GM21576 (cell line): ENCODE results near the gene DBI.
"Not testable (repeated sequence)": the region's sequence is repeated elsewhere in the genome, so short reads cannot be mapped to it uniquely, and the experiment has no call there.

Experiments used
- ATAC-seq: cut with Tn5 transposase; IDR thresholded peaks from one replicate; pipeline ENCODE4 v1.9.1; 2021; ENCODE audit warnings: mild to moderate bottlenecking, moderate library complexity; ENCODE audit not compliant: unreplicated experiment

The DBI gene

GRCh38 chr2:119364798-119365197 is 2.0 kb upstream of the DBI start:
- no peak for ATAC-seq

- no peak for ATAC-seq
Observed at GRCh38 chr2:119365436-119365835, 1.3 kb upstream of the DBI start.

DNA sequence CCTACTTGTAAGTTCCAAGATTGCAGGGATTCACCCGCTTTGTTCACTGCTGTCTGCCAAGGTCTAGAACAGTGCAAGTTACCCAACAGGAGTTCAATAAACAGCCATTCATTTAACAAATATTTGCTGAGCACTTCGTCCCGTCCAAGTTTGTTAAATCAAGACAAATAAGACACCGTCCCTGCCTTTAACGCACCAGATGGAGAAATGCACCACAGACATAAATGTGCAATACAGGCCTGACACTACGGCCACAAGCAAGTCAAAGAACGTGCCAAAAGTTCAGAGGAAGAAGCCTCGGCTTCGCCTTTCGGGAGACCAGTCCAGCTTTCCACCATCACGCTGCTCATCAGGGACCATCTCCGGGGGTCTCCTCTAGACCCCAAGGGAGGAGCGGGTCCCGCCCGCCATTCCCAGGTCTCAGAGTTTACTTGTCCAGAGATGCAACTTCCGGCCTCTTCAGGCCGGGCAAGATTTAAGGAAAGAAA is 572 bp upstream of the DBI start:
- ATAC-seq, result peak; percentile 5

DNA sequence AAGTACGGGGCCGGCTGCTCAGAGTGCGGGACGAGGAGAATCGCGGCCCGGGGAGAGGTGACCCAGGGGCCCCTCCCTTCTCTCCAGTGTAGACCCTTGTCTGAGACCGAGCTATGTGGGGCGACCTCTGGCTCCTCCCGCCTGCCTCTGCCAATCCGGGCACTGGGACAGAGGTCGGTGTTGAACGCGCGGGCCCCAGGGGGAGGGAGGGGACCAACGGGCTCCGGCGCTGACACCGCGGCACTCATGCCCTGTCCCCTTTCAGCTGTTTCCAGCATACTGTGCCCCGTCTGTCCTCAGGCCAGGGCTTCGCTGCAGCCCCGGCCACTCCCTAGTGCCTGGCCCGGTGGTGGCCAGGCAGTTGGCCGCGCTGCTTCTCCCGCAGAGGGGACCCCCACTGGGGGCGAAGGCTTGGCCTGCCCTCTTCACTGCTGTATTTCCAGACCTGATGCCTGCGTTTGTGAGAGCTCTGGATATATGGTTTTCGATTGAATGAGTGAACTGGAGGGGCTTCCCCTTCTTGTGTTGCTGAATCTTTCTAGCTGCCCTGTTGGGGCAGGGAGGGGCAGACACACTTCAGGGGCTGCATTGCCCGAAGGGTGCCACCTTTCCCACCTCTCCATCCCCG is 809 bp downstream of the DBI start:
- peak; percentile 29 for ATAC-seq

GRCh38 chr2:119369845-119370244 is 3.1 kb downstream of the DBI start:
- ATAC-seq, result no peak

DNA sequence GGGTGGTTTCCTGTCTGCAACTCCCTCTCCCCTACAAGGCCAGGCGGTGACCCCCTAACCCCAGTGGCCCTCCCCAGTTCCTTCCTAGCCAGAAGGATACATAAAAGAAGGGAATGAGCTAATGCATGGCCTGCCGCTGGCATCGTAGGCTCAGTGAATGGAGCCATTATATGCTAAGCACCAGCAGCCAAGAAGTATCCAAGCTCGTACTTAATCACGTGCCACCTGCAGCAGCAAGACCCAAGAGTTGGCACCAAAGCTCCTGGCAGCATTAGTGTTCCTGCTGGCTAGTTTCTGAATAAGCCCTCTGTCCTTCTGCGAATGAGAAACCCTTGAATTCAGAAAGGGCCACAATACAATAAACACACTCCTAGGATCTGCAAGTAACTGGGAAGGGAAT is 4.3 kb downstream of the DBI start:
- no peak for ATAC-seq

DNA sequence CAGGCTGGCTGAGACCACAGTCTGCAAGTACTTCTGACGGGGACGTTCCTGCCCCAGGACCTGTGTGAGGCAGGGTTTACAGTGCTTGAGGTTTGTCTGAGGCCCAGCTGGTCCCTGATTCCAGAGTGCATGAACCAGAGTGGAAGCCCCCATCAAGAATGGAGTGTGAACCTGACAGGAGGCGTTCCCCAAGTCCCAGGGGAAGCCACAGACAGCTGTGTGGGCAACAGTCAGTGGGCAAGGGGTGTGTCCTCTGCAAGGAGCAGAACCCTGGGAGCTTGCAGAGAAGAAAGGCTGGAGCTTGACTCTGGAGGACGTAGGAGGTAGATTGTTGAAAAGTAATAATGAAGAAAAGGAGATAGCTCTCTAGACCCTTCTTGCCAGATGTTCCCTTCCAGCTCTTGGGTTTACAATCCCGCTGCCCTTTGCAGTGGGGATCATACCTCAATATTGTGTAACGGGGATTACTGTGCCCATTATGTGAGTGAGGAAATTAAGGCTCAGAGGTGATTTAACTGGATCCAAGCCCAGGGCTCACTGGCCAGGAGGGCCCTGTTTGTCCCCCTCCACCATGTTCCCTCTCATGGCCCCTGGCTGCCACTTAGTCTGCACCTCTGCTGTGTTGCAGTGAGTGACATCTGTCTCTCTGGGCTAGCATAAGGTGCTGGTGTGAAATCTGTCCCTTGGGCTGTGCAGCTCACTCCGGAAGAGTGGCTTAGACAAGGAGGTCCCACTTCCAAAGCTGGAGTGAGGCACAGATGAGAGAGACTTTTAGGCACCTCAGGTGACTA is 6.2 kb downstream of the DBI start:
- ATAC-seq, result no peak

DNA sequence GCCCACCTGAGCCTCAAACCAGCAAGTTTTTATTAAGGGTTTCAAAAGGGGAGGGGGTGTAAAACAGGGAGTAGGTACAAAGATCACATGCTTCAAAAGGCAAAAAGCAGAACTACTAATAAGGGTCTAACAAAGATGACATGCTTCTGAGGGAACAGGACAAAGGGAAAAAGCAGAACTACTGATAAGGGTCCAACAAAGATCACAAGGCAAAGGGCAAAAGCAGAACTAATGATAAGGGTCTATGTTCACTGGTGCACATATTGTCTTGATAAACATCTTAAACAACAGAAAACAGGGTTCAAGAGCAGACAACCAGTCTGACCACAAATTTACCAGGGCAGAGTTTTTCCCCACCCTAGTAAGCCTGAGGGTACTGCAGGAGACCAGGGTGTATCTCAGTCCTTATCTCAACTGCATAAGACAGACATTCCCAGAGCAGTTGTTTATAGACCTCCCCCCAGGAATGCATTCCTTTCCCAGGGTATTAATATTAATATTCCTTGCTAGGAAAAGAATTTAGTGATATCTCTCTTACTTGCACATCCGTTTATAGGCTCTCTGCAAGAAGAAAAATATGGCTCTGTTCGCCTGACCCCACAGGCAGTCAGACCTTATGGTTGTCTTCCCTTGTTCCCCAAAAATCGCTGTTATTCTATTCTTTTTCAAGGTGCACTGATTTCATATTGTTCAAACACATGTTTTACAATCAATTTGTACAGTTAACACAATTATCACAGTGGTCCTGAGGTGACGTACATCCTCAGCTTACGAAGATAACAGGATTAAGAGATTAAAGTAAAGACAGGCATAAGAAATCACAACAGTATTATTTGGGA is 7.3 kb downstream of the DBI start:
- not testable (repeated sequence) for ATAC-seq

DNA sequence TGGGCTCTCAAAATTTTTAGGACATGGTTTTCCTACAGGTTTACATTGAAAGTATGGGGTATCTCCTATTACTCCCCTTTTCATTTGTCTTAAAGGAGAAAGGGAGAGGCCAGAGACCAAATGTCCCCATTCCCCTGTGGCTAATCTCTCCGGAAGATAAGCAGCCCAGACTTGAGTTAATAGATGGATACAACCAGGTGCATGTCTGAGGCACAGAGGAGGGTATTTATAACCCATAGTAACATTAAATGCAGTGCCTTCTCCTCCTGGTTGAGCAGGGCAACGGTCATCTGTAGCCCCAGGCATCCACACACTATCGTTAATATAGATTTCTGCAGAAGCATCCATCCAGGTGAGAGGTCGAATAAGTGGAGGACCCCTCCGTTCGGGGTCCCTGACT is 9.6 kb downstream of the DBI start:
- ATAC-seq, result not testable (repeated sequence)

DNA sequence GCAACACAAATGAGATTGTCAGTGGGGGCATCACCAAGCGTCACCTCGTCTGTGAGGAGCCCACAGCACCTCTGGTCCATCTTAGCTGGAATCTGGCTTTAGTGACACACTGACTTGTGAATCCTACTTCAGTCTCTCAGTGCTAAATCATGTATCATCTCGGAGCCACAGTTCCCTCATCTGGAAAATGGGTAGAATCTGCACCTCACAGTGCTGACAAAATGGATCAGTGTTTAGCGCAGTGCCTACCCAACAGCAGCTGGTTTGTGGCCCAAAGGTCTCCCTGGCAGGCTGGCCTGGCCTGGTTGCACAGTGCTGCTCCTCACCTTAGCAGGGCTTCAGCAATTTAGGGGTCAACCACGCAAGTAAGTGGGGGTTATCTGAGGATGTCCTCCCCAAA is 10.0 kb downstream of the DBI start:
- ATAC-seq, result no peak

DNA sequence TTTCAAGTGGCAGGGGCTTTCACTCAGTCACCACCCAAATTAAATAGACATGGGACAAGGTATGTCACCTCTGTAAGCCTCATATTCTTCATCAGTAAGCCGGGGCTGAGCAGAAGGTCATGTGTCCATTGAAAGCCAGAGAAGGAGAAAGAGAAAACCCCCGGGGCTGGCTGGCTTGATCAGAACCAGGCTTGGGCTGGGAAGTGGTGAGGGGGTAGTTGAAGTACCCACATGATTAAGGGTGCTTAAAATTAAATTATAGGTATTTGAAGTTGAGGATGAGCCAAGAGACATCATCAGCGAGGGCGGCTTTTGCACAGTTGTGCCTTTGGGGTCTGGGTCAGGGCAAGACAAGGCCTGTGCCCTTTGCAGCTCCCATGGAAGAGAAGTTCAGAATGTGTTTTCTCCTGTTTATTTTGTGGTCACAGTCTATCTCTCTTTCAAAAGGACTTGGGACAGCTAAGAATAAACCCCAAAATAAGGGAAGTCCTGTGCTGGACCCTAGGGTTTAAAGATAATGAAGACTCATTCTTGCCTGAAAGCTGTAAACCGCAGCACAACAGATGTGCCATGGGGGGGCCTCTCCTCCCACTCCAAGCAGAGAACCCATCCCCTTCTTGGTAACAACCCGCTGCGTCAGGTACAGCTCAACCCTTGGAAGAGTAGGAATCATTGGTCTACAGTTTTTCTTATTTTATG is 10.7 kb downstream of the DBI start:
- no peak for ATAC-seq

- no peak for ATAC-seq
Observed at GRCh38 chr2:119377993-119378345, 11.2 kb downstream of the DBI start.

- no peak for ATAC-seq
Observed at GRCh38 chr2:119378566-119378965, 11.8 kb downstream of the DBI start.

GRCh38 chr2:119383410-119384140 is 16.8 kb downstream of the DBI start:
- ATAC-seq, result no peak

DNA sequence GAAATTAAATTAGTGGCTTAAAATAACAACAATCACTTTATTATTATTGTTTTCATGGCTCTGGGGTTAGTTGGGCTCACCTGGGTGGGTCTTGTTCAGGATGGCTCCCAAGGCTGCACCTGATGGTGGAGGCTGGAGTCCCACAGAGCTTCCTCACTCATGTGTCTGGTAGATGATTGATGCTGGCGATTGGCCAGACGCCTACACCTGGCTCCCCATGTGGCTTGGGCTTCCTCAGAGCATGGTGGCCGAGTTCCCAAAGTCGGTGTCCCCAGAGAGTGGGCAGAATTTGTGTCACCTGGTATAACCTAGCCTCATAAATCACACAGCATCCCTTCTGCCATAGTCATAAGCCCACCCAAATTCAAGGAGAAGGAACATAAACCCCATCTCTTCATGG is 18.2 kb downstream of the DBI start:
- no peak for ATAC-seq

- ATAC-seq, result no peak
Observed at GRCh38 chr2:119385466-119385865, 18.7 kb downstream of the DBI start.

GRCh38 chr2:119387381-119388129 is 20.8 kb downstream of the DBI start:
- peak; percentile 80 for ATAC-seq

GRCh38 chr2:119389615-119390306 is 23.0 kb downstream of the DBI start:
- ATAC-seq, result no peak
